Central memory CD8-positive, alpha-beta T cell (primary cell): Measurements from ENCODE around the gene ZDHHC11B.
"Not testable (repeated sequence)": the region's sequence is repeated elsewhere in the genome, so short reads cannot be mapped to it uniquely, and the experiment has no call there.

Source experiments
- ATAC-seq: fragments of 150-1000 bp; cut with Tn5 transposase; replicated peaks from 2 replicates; pipeline ENCODE4 v1.10.0; 2022; ENCODE audit warnings: mild to moderate bottlenecking, moderate FRiP score, moderate number of reproducible peaks; ENCODE audit not compliant: poor library complexity, severe bottlenecking; ENCODE audit errors: extremely low read depth
- DNase-seq, 2 donors: peaks; one replicate each; pipeline ENCODE4 v3.0.0; 2021; ENCODE audit warnings: low spot score in 2 of 2
- H3K27ac Mint-ChIP-seq: one replicate; pipeline ENCODE4 v1.8.0; 2022; ENCODE audit warnings: low read depth, mild to moderate bottlenecking, moderate library complexity, mixed read lengths
- H3K27me3 Mint-ChIP-seq: one replicate; pipeline ENCODE4 v1.8.0; 2022; ENCODE audit warnings: mixed read lengths
- H3K36me3 Mint-ChIP-seq: one replicate; pipeline ENCODE4 v1.8.0; 2022; ENCODE audit warnings: mild to moderate bottlenecking, moderate library complexity, mixed read lengths; ENCODE audit not compliant: insufficient read depth
- H3K4me1 Mint-ChIP-seq: one replicate; pipeline ENCODE4 v1.8.0; 2022; ENCODE audit warnings: mixed read lengths
- H3K4me3 Mint-ChIP-seq: one replicate; pipeline ENCODE4 v1.8.0; 2022; ENCODE audit warnings: mild to moderate bottlenecking, moderate library complexity, mixed read lengths
- H3K9me3 Mint-ChIP-seq: one replicate; pipeline ENCODE4 v1.8.0; 2022; ENCODE audit warnings: mixed read lengths

ZDHHC11B gene

GRCh38 chr5:801055-801454, 16.5 kb upstream of the ZDHHC11B start:
- Mint-ChIP-seq H3K27me3 (peaks cover 53% of the 10 kb centered on the region), H3K9me3 (peaks cover 11% of the 10 kb centered on the region)
- H3K36me3 Mint-ChIP-seq, H3K4me1 Mint-ChIP-seq, ATAC-seq, H3K4me3 Mint-ChIP-seq, DNase-seq, H3K27ac Mint-ChIP-seq: not testable (repeated sequence)

DNA sequence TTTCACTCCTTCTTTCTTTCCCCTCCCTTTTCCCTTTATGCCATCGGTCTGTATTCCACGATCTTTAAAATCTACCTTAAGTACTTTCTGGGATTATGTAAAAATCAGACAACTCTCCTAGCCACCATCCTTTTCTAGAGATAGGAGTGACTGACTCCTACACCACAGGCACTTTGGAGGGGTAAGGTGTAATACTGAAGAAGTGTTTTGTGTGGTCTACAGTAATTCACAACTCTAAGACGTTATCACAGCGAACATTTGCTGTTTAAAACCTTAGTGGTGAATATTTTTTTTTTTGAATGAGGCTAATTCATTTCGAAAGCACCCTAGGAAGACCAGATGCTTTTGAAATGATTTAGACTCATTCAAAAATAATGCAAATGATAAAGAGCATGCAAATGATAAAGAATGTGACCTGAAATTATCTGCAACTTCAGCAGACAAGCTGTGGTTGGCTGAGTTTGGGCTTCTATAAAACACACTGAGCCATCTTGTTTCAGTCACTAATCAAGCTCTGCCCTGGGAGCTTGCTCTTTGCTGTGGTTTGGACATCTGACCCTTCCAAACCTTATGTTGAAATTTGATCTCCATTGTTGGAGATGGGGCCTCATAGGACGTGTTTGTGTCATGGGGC, 14.1 kb upstream of the ZDHHC11B start:
- H3K27ac Mint-ChIP-seq, ATAC-seq, H3K9me3 Mint-ChIP-seq: not testable (repeated sequence)

GRCh38 chr5:797986-798385, 13.5 kb upstream of the ZDHHC11B start:
- H3K4me1 Mint-ChIP-seq, H3K36me3 Mint-ChIP-seq, H3K9me3 Mint-ChIP-seq, H3K27ac Mint-ChIP-seq, H3K4me3 Mint-ChIP-seq, DNase-seq, ATAC-seq: not testable (repeated sequence)
- peaks cover 45% of the 10 kb centered on the region for H3K27me3 Mint-ChIP-seq

More for the DNA sequence above, 14.1 kb upstream of the ZDHHC11B start:
- H3K36me3 Mint-ChIP-seq, DNase-seq, H3K4me3 Mint-ChIP-seq, H3K4me1 Mint-ChIP-seq: not testable (repeated sequence)
- H3K27me3 Mint-ChIP-seq = peaks cover 45% of the 10 kb centered on the region

DNA sequence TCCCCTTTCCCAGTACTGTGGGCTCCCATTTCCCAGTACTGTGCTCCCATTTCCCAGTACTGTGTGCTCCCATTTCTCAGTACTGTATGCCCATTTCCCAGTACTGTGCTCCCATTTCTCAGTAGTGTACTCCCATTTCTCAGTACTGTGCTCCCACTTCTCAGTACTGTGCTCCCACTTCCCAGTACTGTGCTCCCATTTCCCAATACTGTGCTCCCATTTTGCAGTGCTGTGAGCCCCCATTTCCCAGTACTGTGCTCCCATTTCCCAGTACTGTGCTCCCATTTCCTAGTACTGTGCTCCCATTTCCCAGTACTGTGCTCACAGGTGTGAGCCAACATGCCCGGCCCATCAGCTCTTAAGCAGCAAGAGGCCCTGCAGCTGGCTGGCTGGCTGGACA, 11.3 kb upstream of the ZDHHC11B start:
- not testable (repeated sequence) for H3K27ac Mint-ChIP-seq, H3K4me3 Mint-ChIP-seq, H3K36me3 Mint-ChIP-seq, DNase-seq, H3K4me1 Mint-ChIP-seq, ATAC-seq, H3K9me3 Mint-ChIP-seq
- H3K27me3 Mint-ChIP-seq = peaks cover 33% of the 10 kb centered on the region

- H3K27ac Mint-ChIP-seq, H3K36me3 Mint-ChIP-seq, H3K4me1 Mint-ChIP-seq, ATAC-seq, DNase-seq, H3K4me3 Mint-ChIP-seq, H3K9me3 Mint-ChIP-seq: not testable (repeated sequence)
- H3K27me3 Mint-ChIP-seq = peaks cover 37% of the 10 kb centered on the region
Observed at GRCh38 chr5:794948-795347, 10.4 kb upstream of the ZDHHC11B start.

- ATAC-seq, DNase-seq, H3K4me3 Mint-ChIP-seq, H3K27ac Mint-ChIP-seq, H3K36me3 Mint-ChIP-seq, H3K4me1 Mint-ChIP-seq, H3K9me3 Mint-ChIP-seq: not testable (repeated sequence)
- peaks cover 26% of the 10 kb centered on the region for H3K27me3 Mint-ChIP-seq
Observed at GRCh38 chr5:788703-789102, 4.2 kb upstream of the ZDHHC11B start.

DNA sequence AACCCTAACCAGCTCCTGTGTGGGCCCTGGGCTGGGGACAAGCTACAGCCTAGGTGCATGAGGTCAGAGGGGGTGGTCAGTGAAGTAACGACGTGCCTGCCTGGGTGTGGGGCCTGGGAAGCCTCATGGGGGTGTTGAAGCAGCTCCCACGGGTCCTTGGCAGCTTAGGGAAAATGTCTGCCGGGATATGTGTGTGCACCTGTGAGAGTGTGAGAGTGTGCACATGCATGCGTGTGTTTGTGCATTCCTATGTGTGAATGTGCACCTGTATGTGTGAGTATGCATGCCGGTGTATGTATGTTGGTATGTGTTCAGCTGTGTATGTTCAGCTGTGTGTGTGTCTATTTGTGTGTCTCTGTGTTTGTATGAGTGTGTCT, 3.3 kb upstream of the ZDHHC11B start:
- H3K27me3 Mint-ChIP-seq = peaks cover 26% of the 10 kb centered on the region
- DNase-seq, ATAC-seq, H3K4me3 Mint-ChIP-seq, H3K9me3 Mint-ChIP-seq, H3K27ac Mint-ChIP-seq, H3K36me3 Mint-ChIP-seq, H3K4me1 Mint-ChIP-seq: not testable (repeated sequence)

- H3K4me3 Mint-ChIP-seq, H3K27ac Mint-ChIP-seq, H3K4me1 Mint-ChIP-seq, H3K9me3 Mint-ChIP-seq, ATAC-seq, H3K36me3 Mint-ChIP-seq, DNase-seq: not testable (repeated sequence)
- peaks cover 26% of the 10 kb centered on the region for H3K27me3 Mint-ChIP-seq
Observed at GRCh38 chr5:787224-787856, 2.8 kb upstream of the ZDHHC11B start.

- not testable (repeated sequence) for H3K4me1 Mint-ChIP-seq, H3K9me3 Mint-ChIP-seq, H3K27ac Mint-ChIP-seq, H3K36me3 Mint-ChIP-seq
- peak overlapping the region; percentile 77 for H3K4me3 Mint-ChIP-seq
- H3K27me3 Mint-ChIP-seq = peaks cover 20% of the 10 kb centered on the region
- ATAC-seq (peak; percentile 11), DNase-seq (peak in 1 of 2 donors; percentile 14)
Observed at GRCh38 chr5:785181-785705, 714 bp upstream of the ZDHHC11B start.

- ATAC-seq (peak; percentile 52), DNase-seq (peak; percentile 27 to 34)
- peak overlapping the region; percentile 72 for H3K27ac Mint-ChIP-seq
- not testable (repeated sequence) for H3K27me3 Mint-ChIP-seq, H3K36me3 Mint-ChIP-seq, H3K9me3 Mint-ChIP-seq, H3K4me1 Mint-ChIP-seq
- peak overlapping the region; percentile 77 for H3K4me3 Mint-ChIP-seq
Observed at GRCh38 chr5:783881-784427, 575 bp downstream of the ZDHHC11B start.

- not testable (repeated sequence) for H3K27me3 Mint-ChIP-seq, H3K4me1 Mint-ChIP-seq, H3K36me3 Mint-ChIP-seq, H3K9me3 Mint-ChIP-seq, ATAC-seq
- peak; percentile 10 to 22 for DNase-seq
- H3K4me3 Mint-ChIP-seq = peak overlapping the region; percentile 77
- peak overlapping the region; percentile 72 for H3K27ac Mint-ChIP-seq
Observed at GRCh38 chr5:783049-783802, 1.3 kb downstream of the ZDHHC11B start.

- ATAC-seq, H3K9me3 Mint-ChIP-seq, DNase-seq, H3K4me1 Mint-ChIP-seq, H3K27ac Mint-ChIP-seq, H3K27me3 Mint-ChIP-seq, H3K36me3 Mint-ChIP-seq, H3K4me3 Mint-ChIP-seq: not testable (repeated sequence)
Observed at GRCh38 chr5:782356-782755, 2.2 kb downstream of the ZDHHC11B start.
